HepG2 (cell line): Measurements from ENCODE around the gene CTU2. TPM values are rescaled to one million over a fixed set of nuclear protein-coding genes. Genes with fewer than 3 reads are reported as not detected.

Experiments used
- FOXK2 ChIP-seq: fragments of 450-650 bp; IDR thresholded peaks from 2 replicates; pipeline ENCODE4 v1.6.1; 2016
- HNRNPL ChIP-seq: fragments of 200-400 bp; formaldehyde crosslinking; IDR thresholded peaks from 2 replicates; pipeline ENCODE4 v1.6.1; 2017; ENCODE audit warnings: mild to moderate bottlenecking, low read depth, low read length
- POLR2G ChIP-seq: fragments of 200-400 bp; formaldehyde crosslinking; IDR thresholded peaks from 2 replicates; pipeline ENCODE4 v1.6.1; 2018; ENCODE audit warnings: mild to moderate bottlenecking, low read depth, low read length, moderate library complexity
- ZFP90 ChIP-seq: sonication (generic); formaldehyde crosslinking; IDR thresholded peaks from 2 replicates; pipeline ENCODE4 v1.8.0; 2022; ENCODE audit warnings: missing genetic modification reagents, mild to moderate bottlenecking, inconsistent platforms, borderline replicate concordance
- ZNF280B ChIP-seq: sonication (generic); formaldehyde crosslinking; IDR thresholded peaks from 2 replicates; pipeline ENCODE4 v1.5.0; 2020; ENCODE audit warnings: missing genetic modification reagents, mild to moderate bottlenecking, borderline replicate concordance
- ZSCAN22 ChIP-seq: sonication (generic); formaldehyde crosslinking; IDR thresholded peaks from 2 replicates; pipeline ENCODE4 v1.4.0; 2020; ENCODE audit warnings: mild to moderate bottlenecking, missing genetic modification reagents
- polyA plus RNA-seq, 8 experiments: library from polyadenylated mRNA; depleted of rRNA in 3 of 8; stranded (reverse) in 7 of 8; unstranded in 1 of 8; fragments of >200 nt; fragmentation: Illumina TruSeq in 4 of 8; extraction: Trizol in 4 of 8; gene quantifications; 2 replicates each; pipeline versions ENCODE4 v1.2.1 to v1.2.3, GENCODE V29; 2011 to 2016; ENCODE audit warnings: low read depth in 4 of 8, missing spikeins in 1 of 8, mixed read lengths in 1 of 8; ENCODE audit not compliant: insufficient read depth in 1 of 8
- total RNA-seq, 5 experiments: library from RNA; depleted of rRNA; stranded (reverse); fragments of >200 nt; fragmentation: Illumina TruSeq; extraction: Trizol; gene quantifications; 2 replicates each; pipeline ENCODE4 v1.2.3, GENCODE V29; 2016; ENCODE audit warnings: low read depth in 1 of 5
- TF ChIP-seq, protein P1 (sequence below): sonication (generic); formaldehyde crosslinking; IDR thresholded peaks from 2 replicates; pipeline ENCODE4 v1.4.0; 2020; ENCODE audit warnings: missing genetic modification reagents

CTU2 gene
- total and polyA plus RNA-seq, 2 of the 13 experiments (the other 11 are each of a cell fraction or from before 2014, with no cell fraction given), result 13.3 to 21.9 TPM

DNA sequence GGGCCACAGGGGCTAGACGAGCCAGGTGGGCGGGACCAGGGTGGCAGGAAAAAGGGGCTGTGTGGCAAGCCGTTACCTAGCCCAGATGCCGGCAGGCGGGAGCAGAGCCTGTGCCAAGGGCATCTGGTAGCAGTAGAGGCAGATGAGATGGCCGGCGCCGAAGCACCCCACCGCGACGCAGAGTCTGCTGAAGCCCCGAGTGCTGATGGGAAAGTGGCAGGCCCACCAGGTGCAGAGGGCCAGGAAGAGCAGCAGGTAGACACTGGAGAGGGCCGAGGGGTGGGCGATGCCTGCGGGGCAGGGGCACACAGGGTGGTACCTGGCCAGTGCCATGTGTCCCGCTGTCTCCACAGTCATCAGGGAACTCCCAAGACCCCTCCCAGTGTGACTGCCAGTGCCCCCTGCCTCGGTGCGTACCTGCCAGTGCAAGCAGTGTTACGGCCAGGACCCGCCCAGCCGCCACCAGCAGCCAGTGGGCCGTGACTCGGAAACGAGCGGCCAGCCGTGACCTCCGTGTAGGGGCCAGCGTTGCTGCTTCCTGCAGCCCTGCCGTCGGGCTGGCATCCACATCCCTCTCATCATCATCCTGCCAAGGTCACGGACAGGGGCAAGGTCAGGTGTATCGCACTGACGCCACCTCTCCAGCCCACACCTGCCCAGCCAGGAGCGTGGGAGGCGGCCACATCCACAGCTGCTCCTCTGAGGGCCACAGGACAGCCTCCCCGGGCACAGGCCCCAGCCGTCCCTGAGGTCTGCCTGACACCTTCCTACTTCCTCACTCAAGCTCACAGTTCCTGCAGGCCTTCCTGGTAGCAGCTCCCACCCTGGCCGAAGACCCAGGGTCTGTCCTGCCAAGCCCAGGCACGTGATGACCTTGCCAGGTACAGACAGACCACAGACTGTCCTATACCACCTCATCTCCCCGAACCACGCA, 32.1 kb downstream of the CTU2 start (continued):
- TF ChIP-seq, protein P1, sequence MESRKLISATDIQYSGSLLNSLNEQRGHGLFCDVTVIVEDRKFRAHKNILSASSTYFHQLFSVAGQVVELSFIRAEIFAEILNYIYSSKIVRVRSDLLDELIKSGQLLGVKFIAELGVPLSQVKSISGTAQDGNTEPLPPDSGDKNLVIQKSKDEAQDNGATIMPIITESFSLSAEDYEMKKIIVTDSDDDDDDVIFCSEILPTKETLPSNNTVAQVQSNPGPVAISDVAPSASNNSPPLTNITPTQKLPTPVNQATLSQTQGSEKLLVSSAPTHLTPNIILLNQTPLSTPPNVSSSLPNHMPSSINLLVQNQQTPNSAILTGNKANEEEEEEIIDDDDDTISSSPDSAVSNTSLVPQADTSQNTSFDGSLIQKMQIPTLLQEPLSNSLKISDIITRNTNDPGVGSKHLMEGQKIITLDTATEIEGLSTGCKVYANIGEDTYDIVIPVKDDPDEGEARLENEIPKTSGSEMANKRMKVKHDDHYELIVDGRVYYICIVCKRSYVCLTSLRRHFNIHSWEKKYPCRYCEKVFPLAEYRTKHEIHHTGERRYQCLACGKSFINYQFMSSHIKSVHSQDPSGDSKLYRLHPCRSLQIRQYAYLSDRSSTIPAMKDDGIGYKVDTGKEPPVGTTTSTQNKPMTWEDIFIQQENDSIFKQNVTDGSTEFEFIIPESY, result peak; percentile 39; the same call in 1 of the 2 replicates
- peak; percentile 49; the same call in 1 of the 2 replicates for TF ChIP-seq HNRNPL
- no peak for TF ChIP-seq FOXK2
- 0 out of 2 replicates have a peak, but pooled peaks have one; percentile 14 for TF ChIP-seq ZNF280B (CRISPR knock-in tag)
- TF ChIP-seq ZSCAN22 (CRISPR knock-in tag), result no peak
- TF ChIP-seq ZFP90, result no peak
- 0 out of 2 replicates have a peak, but pooled peaks have one; percentile 15 for TF ChIP-seq POLR2G
